ENCODE results near the gene YIPF2.

DNA sequence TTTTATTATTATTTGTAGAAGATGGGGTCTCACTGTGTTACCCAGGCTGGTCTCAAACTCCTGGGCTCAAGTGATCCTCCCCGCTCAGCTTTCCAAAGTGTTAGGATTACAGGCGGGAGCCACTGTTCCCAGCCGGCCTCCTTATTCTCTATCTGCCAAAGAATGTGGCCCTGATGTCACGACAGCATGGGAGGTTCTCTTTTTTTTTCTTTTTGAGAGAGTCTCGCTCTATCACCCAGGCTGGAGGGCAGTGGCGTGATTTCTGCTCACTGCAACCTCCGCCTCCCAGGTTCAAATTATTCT, 33.6 kb downstream of the YIPF2 start:
- TF ChIP-seq POLR2A (IDR thresholded peaks at IDR 0.05; ENCODE audit: low read length), result no peak
- TF ChIP-seq GATA1 (IDR thresholded peaks at IDR 0.05; ENCODE audit: low read depth, low read length), result no peak

Data from erythroblast (primary cell).